Ectodermal cell (in vitro differentiated cells): ENCODE data around the gene SLC26A11.

Experiments used
- H3K27ac ChIP-seq: 2 replicates; pipeline ENCODE4 v1.7.0; 2013; ENCODE audit warnings: mild to moderate bottlenecking, low read depth, low read length; ENCODE audit not compliant: insufficient read depth, poor library complexity, severe bottlenecking
- H3K27me3 ChIP-seq: 2 replicates; pipeline ENCODE4 v1.7.0; 2013; ENCODE audit warnings: mild to moderate bottlenecking, low read length; ENCODE audit not compliant: insufficient read depth, control insufficient read depth, poor library complexity, severe bottlenecking
- H3K36me3 ChIP-seq: one replicate; pipeline ENCODE4 v1.7.0; 2013; ENCODE audit warnings: low read length; ENCODE audit not compliant: control insufficient read depth, insufficient read depth
- H3K4me1 ChIP-seq: one replicate; pipeline ENCODE4 v1.7.0; 2013; ENCODE audit warnings: low read length; ENCODE audit not compliant: control insufficient read depth, insufficient read depth
- H3K4me3 ChIP-seq: 2 replicates; pipeline ENCODE4 v1.7.0; 2013; ENCODE audit warnings: low read depth, low read length, control low read depth; ENCODE audit not compliant: insufficient read depth
- H3K9me3 ChIP-seq: 2 replicates; pipeline ENCODE4 v1.7.0; 2013; ENCODE audit warnings: mild to moderate bottlenecking, low read length, moderate library complexity; ENCODE audit not compliant: control insufficient read depth
- WGBS, 2 experiments: methylation state at CpG; one replicate each; pipeline ENCODE4 v1.1.7; 2013; ENCODE audit warnings: missing lambda C conversion rate in 2 of 2; 5-methylcytosine and 5-hydroxymethylcytosine counted together

The SLC26A11 gene

DNA sequence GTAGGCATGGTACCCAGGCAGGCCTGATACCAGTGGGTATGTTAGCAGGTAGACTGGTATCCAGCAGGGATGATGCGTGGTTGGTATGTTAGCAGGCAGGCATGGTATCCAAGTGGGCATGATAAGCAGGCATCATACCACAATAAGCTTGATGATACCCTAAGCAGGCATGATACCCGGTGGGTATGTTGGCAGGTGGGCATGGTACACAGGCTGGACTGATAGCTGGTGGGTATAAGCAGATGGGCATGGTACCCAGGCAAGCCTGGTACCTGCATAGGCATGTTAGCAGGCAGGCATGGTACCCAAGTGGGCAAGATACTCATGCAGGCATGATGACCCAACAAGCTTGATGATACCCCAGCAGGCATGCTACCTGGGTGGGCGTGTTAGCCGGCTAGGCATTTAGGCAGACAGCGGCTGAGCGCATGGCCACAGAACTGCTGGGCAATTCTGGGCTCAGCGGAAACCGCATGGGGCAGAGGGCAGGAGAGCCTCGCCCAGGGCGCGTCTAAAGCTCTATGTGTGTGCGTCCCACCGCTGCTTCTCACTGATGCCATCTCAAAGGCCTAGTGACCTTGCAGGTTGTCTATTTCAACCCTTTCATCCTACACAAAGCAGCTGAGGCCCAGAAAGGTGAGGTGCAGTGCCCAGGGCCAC lies 2.4 kb upstream of the SLC26A11 start:
- Histone ChIP-seq H3K9me3 (no peaks in the 10 kb centered on the region), H3K4me3 (no peak overlapping the region), H3K4me1 (peaks cover 6% of the 10 kb centered on the region), H3K27ac (no peak overlapping the region), H3K36me3 (no peaks in the 10 kb centered on the region), H3K27me3 (no peaks in the 10 kb centered on the region)
- WGBS, 2 experiments: 96 to 97% methylated on average over 13 of the region's 13 CpGs

DNA sequence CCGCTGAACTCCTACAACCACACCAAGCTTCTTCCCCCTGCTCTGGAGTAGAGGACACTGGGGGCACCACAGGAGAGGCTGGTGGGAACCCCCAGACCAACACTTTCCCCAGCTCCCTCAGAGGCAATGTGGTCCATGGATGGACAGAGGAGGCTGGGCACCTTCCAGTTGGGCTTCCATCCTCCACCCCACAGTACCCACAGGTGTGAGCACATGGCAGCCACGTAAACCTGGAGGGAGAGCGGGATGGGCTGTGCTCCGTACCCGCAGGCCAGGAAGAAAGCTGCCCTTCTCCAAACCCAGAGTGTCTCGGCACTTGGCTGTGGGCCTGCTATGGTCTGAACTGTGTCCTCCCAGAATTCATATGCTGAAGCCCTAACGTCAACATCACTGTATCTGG lies 1.8 kb upstream of the SLC26A11 start:
- peaks cover 6% of the 10 kb centered on the region for H3K4me1 ChIP-seq
- H3K9me3 ChIP-seq: no peaks in the 10 kb centered on the region
- H3K4me3 ChIP-seq: no peak overlapping the region
- 89 to 90% methylated on average over 7 of the region's 7 CpGs for WGBS, 2 experiments
- no peak overlapping the region for H3K27ac ChIP-seq
- H3K27me3 ChIP-seq: no peaks in the 10 kb centered on the region
- H3K36me3 ChIP-seq: no peaks in the 10 kb centered on the region

- no peaks in the 10 kb centered on the region for H3K36me3 ChIP-seq
- WGBS, 2 experiments: 70 to 72% methylated on average over 15 of the region's 15 CpGs
- no peaks in the 10 kb centered on the region for H3K9me3 ChIP-seq
- H3K27ac ChIP-seq: no peak overlapping the region
- peaks cover 6% of the 10 kb centered on the region for H3K4me1 ChIP-seq
- H3K4me3 ChIP-seq: peak overlapping the region; percentile 74
- no peaks in the 10 kb centered on the region for H3K27me3 ChIP-seq
These were observed 1.0 kb upstream of the SLC26A11 start for GRCh38 chr17:80219013-80219762.

GRCh38 chr17:80219763-80220053 lies 519 bp upstream of the SLC26A11 start:
- Histone ChIP-seq H3K27ac (no peak overlapping the region), H3K27me3 (no peaks in the 10 kb centered on the region), H3K4me1 (peaks cover 8% of the 10 kb centered on the region), H3K36me3 (no peaks in the 10 kb centered on the region), H3K9me3 (no peaks in the 10 kb centered on the region), H3K4me3 (peak overlapping the region; percentile 74)
- WGBS, 2 experiments: 5 to 8% methylated on average over 5 of the region's 5 CpGs

- Histone ChIP-seq H3K4me1 (peaks cover 15% of the 10 kb centered on the region), H3K27ac (no peak overlapping the region), H3K27me3 (no peaks in the 10 kb centered on the region), H3K4me3 (peak overlapping the region; percentile 74), H3K9me3 (no peaks in the 10 kb centered on the region), H3K36me3 (no peaks in the 10 kb centered on the region)
- WGBS, 2 experiments: 2 to 3% methylated on average over 41 of the region's 41 CpGs
These were observed 549 bp downstream of the SLC26A11 start for GRCh38 chr17:80220736-80221215.

- Histone ChIP-seq H3K4me1 (peaks cover 15% of the 10 kb centered on the region), H3K27ac (no peak overlapping the region), H3K36me3 (no peaks in the 10 kb centered on the region), H3K9me3 (no peaks in the 10 kb centered on the region), H3K4me3 (peak overlapping the region; percentile 74), H3K27me3 (no peaks in the 10 kb centered on the region)
- WGBS, 2 experiments: 86 to 87% methylated on average over 29 of the region's 29 CpGs
These were observed 1.3 kb downstream of the SLC26A11 start for GRCh38 chr17:80221351-80222105.

- no peak overlapping the region for H3K4me3 ChIP-seq
These were observed 2.3 kb downstream of the SLC26A11 start for GRCh38 chr17:80222376-80223141.

GRCh38 chr17:80223142-80223815 lies 3.1 kb downstream of the SLC26A11 start:
- no peaks in the 10 kb centered on the region for H3K36me3 ChIP-seq
- H3K4me1 ChIP-seq: peaks cover 15% of the 10 kb centered on the region
- no peaks in the 10 kb centered on the region for H3K27me3 ChIP-seq
- 94 to 95% methylated on average over 18 of the region's 18 CpGs for whole genome bisulfite sequencing, 2 experiments
- no peak overlapping the region for H3K4me3 ChIP-seq
- H3K27ac ChIP-seq: no peak overlapping the region
- no peaks in the 10 kb centered on the region for H3K9me3 ChIP-seq

More at GRCh38 chr17:80222376-80223141, 2.3 kb downstream of the SLC26A11 start:
- 94 to 95% methylated on average over 18 of the region's 18 CpGs for WGBS, 2 experiments
- Histone ChIP-seq H3K9me3 (no peaks in the 10 kb centered on the region), H3K27ac (no peak overlapping the region), H3K4me1 (peaks cover 15% of the 10 kb centered on the region), H3K27me3 (no peaks in the 10 kb centered on the region), H3K36me3 (no peaks in the 10 kb centered on the region)

GRCh38 chr17:80223838-80224497 lies 3.7 kb downstream of the SLC26A11 start:
- H3K27me3 ChIP-seq: no peaks in the 10 kb centered on the region
- H3K4me3 ChIP-seq: no peak overlapping the region
- 81 to 82% methylated on average over 11 of the region's 11 CpGs for WGBS, 2 experiments
- H3K4me1 ChIP-seq: peaks cover 15% of the 10 kb centered on the region
- no peaks in the 10 kb centered on the region for H3K36me3 ChIP-seq
- no peak overlapping the region for H3K27ac ChIP-seq
- no peaks in the 10 kb centered on the region for H3K9me3 ChIP-seq
